ENCODE measurements around the gene AGBL5. TPM values are rescaled to one million over a fixed set of nuclear protein-coding genes. Genes with fewer than 3 reads are reported as not detected.

Gene AGBL5
- total and polyA plus RNA-seq, 9 of the 15 experiments (the other 6 are each of a cell fraction or from before 2014, with no cell fraction given): 3.3 to 52.7 (median 26.2) TPM

- TF ChIP-seq PYGO2 (tag; IDR thresholded peaks at IDR 0.05): no peak
- TF ChIP-seq ZNF277 (CRISPR knock-in tag; IDR thresholded peaks at IDR 0.05; ENCODE audit: borderline replicate concordance): no peak
- TF ChIP-seq ETS2 (tag; IDR thresholded peaks at IDR 0.05; ENCODE audit: borderline replicate concordance, poor library complexity, severe bottlenecking): no peak
- no peak for TF ChIP-seq C11orf30 (IDR thresholded peaks at IDR 0.05; ENCODE audit: low read depth)
- no peak for TF ChIP-seq RBM14 (IDR thresholded peaks at IDR 0.05; ENCODE audit: borderline replicate concordance, insufficient read depth, low read depth, low read length)
- TF ChIP-seq ZC3H4 (CRISPR knock-in tag; IDR thresholded peaks at IDR 0.05; ENCODE audit: borderline replicate concordance): no peak
- no peak for TF ChIP-seq U2AF2 (optimal IDR thresholded peaks at IDR 0.05; ENCODE audit: low read depth, low read length)
- TF ChIP-seq ZNF77 (CRISPR knock-in tag; IDR thresholded peaks at IDR 0.05): no peak
- TF ChIP-seq NONO (IDR thresholded peaks at IDR 0.05; ENCODE audit: low read depth in 2 of 2, low read length in 1 of 2): no peak
- no peak for TF ChIP-seq IFI16 (CRISPR knock-in tag; IDR thresholded peaks at IDR 0.05)
- no peak for TF ChIP-seq CUX1 (CRISPR knock-in tag; IDR thresholded peaks at IDR 0.05)
- TF ChIP-seq SRSF7 (optimal IDR thresholded peaks at IDR 0.05; ENCODE audit: low read depth, low read length): no peak
- TF ChIP-seq GTF2B (IDR thresholded peaks at IDR 0.05; ENCODE audit: extremely low read depth, insufficient read length): no peak
- TF ChIP-seq THAP7 (CRISPR knock-in tag; IDR thresholded peaks at IDR 0.05): no peak
- no peak for TF ChIP-seq ESRRA (IDR thresholded peaks at IDR 0.05; ENCODE audit: borderline replicate concordance, low read depth)
- peak; percentile 57 for TF ChIP-seq RBFOX2 (IDR thresholded peaks at IDR 0.05; ENCODE audit: low read depth, low read length)
- no peak for TF ChIP-seq ZNF695 (CRISPR knock-in tag; IDR thresholded peaks at IDR 0.05)
- 0 out of 4 replicates have a peak, but pooled peaks of 1 of the 2 experiments have one; percentile 37 for TF ChIP-seq SRF (CRISPR knock-in tag; IDR thresholded peaks at IDR 0.05)
- no peak for TF ChIP-seq ETV5 (CRISPR knock-in tag; IDR thresholded peaks at IDR 0.05; ENCODE audit: low read depth)
These were observed 44.5 kb downstream of the AGBL5 start (continued) for GRCh38 chr2:27095745-27096651.
